WTC11 (cell line): ENCODE results near the gene ALDH2. TPM values are rescaled to one million over a fixed set of nuclear protein-coding genes. Genes with fewer than 3 reads are reported as not detected.

Experiments used
- ATAC-seq: fragments of 200-7000 bp; cut with Tn5 transposase; 2 replicates; pipeline ENCODE4 v1.10.0; 2021; ENCODE audit warnings: mild to moderate bottlenecking, moderate library complexity
- CTCF ChIA-PET: fragments of 300-600 bp; sonication (Branson Sonifier 250); formaldehyde crosslinking; loops from one replicate; lab custom pipeline; 2021; ENCODE audit warnings: antibody characterized with exemption; lab: Charles Lee
- POLR2A ChIA-PET: fragments of 350-600 bp; sonication (Branson Sonifier 250); formaldehyde crosslinking; loops from one replicate; lab custom pipeline; 2021; ENCODE audit warnings: antibody characterized with exemption; lab: Charles Lee
- DNase-seq: peaks from one replicate; pipeline ENCODE4 v3.0.0; 2021; ENCODE audit warnings: low spot score
- H3K27ac Mint-ChIP-seq: 2 replicates; pipeline ENCODE4 v1.8.0; 2021; ENCODE audit warnings: mixed read lengths
- H3K27me3 Mint-ChIP-seq: 2 replicates; pipeline ENCODE4 v1.8.0; 2021; ENCODE audit warnings: low read depth, mild to moderate bottlenecking, moderate library complexity, mixed read lengths
- H3K36me3 Mint-ChIP-seq: 2 replicates; pipeline ENCODE4 v1.8.0; 2021; ENCODE audit warnings: mixed read lengths
- H3K4me1 Mint-ChIP-seq: 2 replicates; pipeline ENCODE4 v1.8.0; 2022; ENCODE audit warnings: mixed read lengths
- H3K4me3 Mint-ChIP-seq: 2 replicates; pipeline ENCODE4 v1.8.0; 2021; ENCODE audit warnings: mild to moderate bottlenecking, moderate library complexity, mixed read lengths
- H3K9me3 Mint-ChIP-seq: 2 replicates; pipeline ENCODE4 v1.8.0; 2021; ENCODE audit warnings: mixed read lengths
- CBFB ChIP-seq: sonication (generic); formaldehyde crosslinking; IDR thresholded peaks from 2 replicates; pipeline ENCODE4 v1.8.1; 2022; ENCODE audit warnings: mild to moderate bottlenecking, low read depth, missing genetic modification reagents
- IRF1 ChIP-seq: sonication (generic); formaldehyde crosslinking; IDR thresholded peaks from 2 replicates; pipeline ENCODE4 v1.8.0; 2023; ENCODE audit warnings: missing genetic modification reagents
- ZMAT4 ChIP-seq: fragments of 250-450 bp; sonication (Bioruptor Pico); IDR thresholded peaks from 2 replicates; pipeline ENCODE4 v1.9.0; 2021; ENCODE audit warnings: mild to moderate bottlenecking
- microRNA-seq: library from miRNA; unstranded; fragments of <30 nt; microRNA quantifications from one replicate; pipeline ENCODE4 v1.2.0, GENCODE V29; 2022; ENCODE audit warnings: borderline number of aligned reads
- total RNA-seq: library from RNA; stranded (reverse); gene quantifications from 3 replicates; pipeline ENCODE4 v1.2.3, GENCODE V29; 2021
- TF ChIP-seq, protein P1 (sequence below): fragments of 200-600 bp; IDR thresholded peaks from 2 replicates; pipeline ENCODE4 v1.8.0; 2022; ENCODE audit warnings: antibody characterized with exemption

The ALDH2 gene
- total RNA-seq, 1 experiment from 2014 or later = 36.7 TPM

DNA sequence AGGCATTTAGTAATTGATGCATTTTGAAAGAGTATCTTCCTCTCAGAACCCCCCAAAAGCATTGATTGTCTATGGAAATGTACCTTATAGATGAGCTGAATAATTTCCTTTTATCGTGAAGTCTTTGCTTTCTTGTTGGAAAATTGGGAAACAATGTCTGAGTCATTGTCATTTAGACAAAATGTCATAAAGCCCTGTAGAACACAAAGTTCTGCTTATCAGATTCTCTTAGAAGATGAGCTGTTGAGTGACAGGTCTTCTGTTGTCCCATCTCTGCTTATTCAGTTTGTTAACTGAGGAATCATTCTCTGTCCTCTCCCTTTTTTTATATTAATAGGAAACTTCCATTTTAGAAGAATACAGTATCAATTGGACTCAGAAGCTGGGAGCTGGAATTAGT lies 98.2 kb downstream of the ALDH2 start:
- Mint-ChIP-seq H3K4me1 (peaks cover 57% of the 10 kb centered on the region), H3K9me3 (no peaks in the 10 kb centered on the region), H3K36me3 (peaks cover 22% of the 10 kb centered on the region), H3K27me3 (no peaks in the 10 kb centered on the region), H3K4me3 (no peak overlapping the region), H3K27ac (peak overlapping the region; percentile 41; the same call in 1 of the 2 replicates)
- no peak for DNase-seq
- TF ChIP-seq CBFB = no peak
- TF ChIP-seq IRF1 (CRISPR knock-in tag) = no peak
- TF ChIP-seq ZMAT4 (CRISPR knock-in tag) = no peak
- TF ChIP-seq, protein P1, sequence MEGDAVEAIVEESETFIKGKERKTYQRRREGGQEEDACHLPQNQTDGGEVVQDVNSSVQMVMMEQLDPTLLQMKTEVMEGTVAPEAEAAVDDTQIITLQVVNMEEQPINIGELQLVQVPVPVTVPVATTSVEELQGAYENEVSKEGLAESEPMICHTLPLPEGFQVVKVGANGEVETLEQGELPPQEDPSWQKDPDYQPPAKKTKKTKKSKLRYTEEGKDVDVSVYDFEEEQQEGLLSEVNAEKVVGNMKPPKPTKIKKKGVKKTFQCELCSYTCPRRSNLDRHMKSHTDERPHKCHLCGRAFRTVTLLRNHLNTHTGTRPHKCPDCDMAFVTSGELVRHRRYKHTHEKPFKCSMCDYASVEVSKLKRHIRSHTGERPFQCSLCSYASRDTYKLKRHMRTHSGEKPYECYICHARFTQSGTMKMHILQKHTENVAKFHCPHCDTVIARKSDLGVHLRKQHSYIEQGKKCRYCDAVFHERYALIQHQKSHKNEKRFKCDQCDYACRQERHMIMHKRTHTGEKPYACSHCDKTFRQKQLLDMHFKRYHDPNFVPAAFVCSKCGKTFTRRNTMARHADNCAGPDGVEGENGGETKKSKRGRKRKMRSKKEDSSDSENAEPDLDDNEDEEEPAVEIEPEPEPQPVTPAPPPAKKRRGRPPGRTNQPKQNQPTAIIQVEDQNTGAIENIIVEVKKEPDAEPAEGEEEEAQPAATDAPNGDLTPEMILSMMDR = no peak
- CTCF ChIA-PET = no interaction called here
- POLR2A ChIA-PET = interaction anchor here (0.7 kb wide), 1 partner anchor 20 kb away, joined by 11 read pairs; no protein-coding TSS in a partner anchor
- no peak for ATAC-seq

Small RNA genes lying within 50 kb of the gene (microRNA-seq; reads per million reads assigned to microRNA genes)
- not detected for gene MIR6761

Other genes with a start within 250 kb of the ALDH2 start
- gene ATXN2, start 167.6 kb upstream of the ALDH2 start, total RNA-seq = 56.2 to 57.5 TPM (median 56.3 TPM) in 3 replicates
- 17.3 to 18.3 TPM (median 18.1 TPM) in 3 replicates for gene BRAP, start 81.0 kb upstream of the ALDH2 start, total RNA-seq
- 29.1 to 37.5 TPM (median 37.1 TPM) in 3 replicates for gene ACAD10, start 80.9 kb upstream of the ALDH2 start, total RNA-seq
- gene MAPKAPK5, start 75.3 kb downstream of the ALDH2 start, total RNA-seq = 71.1 to 81.8 TPM (median 71.2 TPM) in 3 replicates
- gene TMEM116, start 246.2 kb downstream of the ALDH2 start, total RNA-seq = 7.8 to 10.5 TPM (median 9.4 TPM) in 3 replicates
- gene ERP29, start 246.5 kb downstream of the ALDH2 start, total RNA-seq = 162 to 171 TPM (median 168 TPM) in 3 replicates